ENCODE measurements around the gene ERBB4. TPM values are rescaled to one million over a fixed set of nuclear protein-coding genes. Genes with fewer than 3 reads are reported as not detected.

ERBB4 gene
- total and polyA plus RNA-seq, 10 of the 15 experiments (the other 5 are each of a cell fraction or from before 2014, with no cell fraction given) = under 0.01 to 0.23 (median 0.01) TPM; not detected in 4

DNA sequence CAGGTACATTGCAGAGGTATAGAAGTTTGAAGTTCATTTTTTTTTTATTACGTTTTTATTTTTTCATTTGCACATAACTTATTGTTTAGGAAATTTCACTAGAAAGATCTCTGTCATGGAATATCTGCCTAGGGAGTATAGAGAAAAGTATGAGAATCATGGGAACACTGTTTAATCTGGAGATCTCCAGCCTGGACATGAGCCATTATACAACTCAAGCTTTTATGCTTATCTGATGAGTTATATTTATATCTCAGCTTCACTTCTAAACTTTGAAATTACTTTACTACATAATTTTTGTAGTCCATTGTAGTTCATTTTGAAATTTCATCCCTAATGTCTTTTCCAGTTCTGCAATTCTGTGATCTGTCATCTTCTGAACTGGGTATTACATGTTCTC is 515.6 kb downstream of the ERBB4 start:
- FAIRE-seq = no peak
- H3K27me3 ChIP-seq (replicated peaks in 1 of 2; ENCODE audit: control insufficient read depth in 2 of 2, insufficient read depth in 2 of 2, low read length in 1 of 2) = no peaks in the 10 kb centered on the region

More for the DNA sequence above, 515.6 kb downstream of the ERBB4 start:
- in situ Hi-C loops (cut with MboI) = no loop called here
- H3K9me3 ChIP-seq (replicated peaks; ENCODE audit: control insufficient read depth, insufficient read depth, low read length) = no peaks in the 10 kb centered on the region
- ChIA-PET SMC1A (ENCODE audit: uncharacterized antibody, unreplicated experiment) (interaction anchor here (0.8 to 1.1 kb wide), 3 partner anchors 13 to 21 kb away, joined by 3 to 6 read pairs (median 3); no protein-coding TSS in a partner anchor), RAD21 (ENCODE audit: unreplicated experiment) (interaction anchor here (1.9 to 2.5 kb wide), 2 partner anchors 10 to 18 kb away, joined by 4 to 8 read pairs; no protein-coding TSS in a partner anchor), CTCF (interaction anchor here (3.4 kb wide), 1 partner anchor 17 kb away, joined by 15 read pairs; no protein-coding TSS in a partner anchor), POLR2A (no interaction called here)
- no peaks in the 10 kb centered on the region for H4K20me1 ChIP-seq (ENCODE audit: control insufficient read depth, insufficient read depth)
- no TSS peak for BruUV-seq (replicated peaks)
- H3K4me3 ChIP-seq = no peak overlapping the region
- H2AFZ ChIP-seq (ENCODE audit: control insufficient read depth, low read depth, low read length) = no peak overlapping the region
- intact Hi-C loops (cut with micrococcal nuclease; ENCODE audit: unreplicated experiment) = no loop called here
- TF ChIP-seq POLR2AphosphoS5 (IDR thresholded peaks at IDR 0.05; ENCODE audit: low read length) (no peak), TCF7 (IDR thresholded peaks at IDR 0.05; ENCODE audit: borderline replicate concordance) (no peak), EGR1 (IDR thresholded peaks at IDR 0.05; ENCODE audit: borderline replicate concordance in 1 of 2, low read depth in 2 of 2, low read length in 2 of 2) (no peak), HDAC2 (IDR thresholded peaks at IDR 0.05) (no peak), FOS (IDR thresholded peaks at IDR 0.05; ENCODE audit: borderline replicate concordance, extremely low read depth, insufficient read length) (no peak), CTCF (IDR thresholded peaks at IDR 0.05 in 2 of 3, conservative IDR thresholded peaks at IDR 0.05 in 1 of 3; ENCODE audit: control insufficient read depth in 2 of 3, extremely low read depth in 1 of 3, insufficient read depth in 1 of 3, low read depth in 3 of 3, low read length in 3 of 3) (no peak), POU2F2 (IDR thresholded peaks at IDR 0.05; ENCODE audit: borderline replicate concordance, low read depth, low read length) (no peak), RCOR1 (conservative IDR thresholded peaks at IDR 0.05; ENCODE audit: low read depth, low read length) (no peak)
- TF ChIP-seq, protein P1, sequence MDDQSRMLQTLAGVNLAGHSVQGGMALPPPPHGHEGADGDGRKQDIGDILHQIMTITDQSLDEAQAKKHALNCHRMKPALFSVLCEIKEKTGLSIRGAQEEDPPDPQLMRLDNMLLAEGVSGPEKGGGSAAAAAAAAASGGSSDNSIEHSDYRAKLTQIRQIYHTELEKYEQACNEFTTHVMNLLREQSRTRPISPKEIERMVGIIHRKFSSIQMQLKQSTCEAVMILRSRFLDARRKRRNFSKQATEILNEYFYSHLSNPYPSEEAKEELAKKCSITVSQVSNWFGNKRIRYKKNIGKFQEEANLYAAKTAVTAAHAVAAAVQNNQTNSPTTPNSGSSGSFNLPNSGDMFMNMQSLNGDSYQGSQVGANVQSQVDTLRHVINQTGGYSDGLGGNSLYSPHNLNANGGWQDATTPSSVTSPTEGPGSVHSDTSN (IDR thresholded peaks at IDR 0.05; ENCODE audit: insufficient replicate concordance, low read depth, low read length) = no peak
- no peak for DNase-seq (ENCODE audit: low read depth, low spot score)
- no peak for ATAC-seq
- H3K4me2 ChIP-seq (ENCODE audit: control insufficient read depth, insufficient read depth) = no peak overlapping the region
- H3K79me2 ChIP-seq (ENCODE audit: control insufficient read depth, insufficient read depth, low read length) = no peaks in the 10 kb centered on the region
- H3K9ac ChIP-seq (ENCODE audit: control insufficient read depth, insufficient read depth, low read length) = no peak overlapping the region
- no peaks in the 10 kb centered on the region for H3K36me3 ChIP-seq (ENCODE audit: control insufficient read depth in 2 of 2, insufficient read depth in 2 of 2, low read length in 1 of 2)
- H3K4me1 ChIP-seq (ENCODE audit: control insufficient read depth, insufficient read depth, low read length) = no peaks in the 10 kb centered on the region
- WGBS (ENCODE audit: insufficient coverage, insufficient replicate concordance, low lambda C conversion rate, missing lambda C conversion rate) = 33% methylated on average over 1 of the region's 1 CpG
- no peak overlapping the region for H3K27ac ChIP-seq (ENCODE audit: control insufficient read depth, insufficient read depth)
